ENCODE results near the gene ATP8B4. TPM values are rescaled to one million over a fixed set of nuclear protein-coding genes. Genes with fewer than 3 reads are reported as not detected.

Gene ATP8B4
- total and polyA plus RNA-seq, 2 of the 8 experiments (the other 6 are each of a cell fraction or from before 2014, with no cell fraction given): 0.17 to 0.24 TPM

GRCh38 chr15:50113992-50114780 is 4.8 kb downstream of the ATP8B4 start:
- Histone ChIP-seq H4K91ac (replicated peaks; ENCODE audit: insufficient read length, low read length) (no peak overlapping the region), H3K4me1 (replicated peaks in 1 of 4; ENCODE audit: control insufficient read depth in 3 of 4, insufficient read depth in 4 of 4, low read length in 3 of 4) (no peaks in the 10 kb centered on the region; a peak in 1 of 7 replicates), H3K27ac (ENCODE audit: low read depth, low read length) (no peak overlapping the region), H2BK12ac (ENCODE audit: low read depth, low read length) (no peak overlapping the region), H2BK120ac (replicated peaks; ENCODE audit: low read depth, low read length) (no peak overlapping the region), H3K56ac (replicated peaks; ENCODE audit: insufficient read length, low read depth, low read length) (no peak overlapping the region), H3K4ac (replicated peaks; ENCODE audit: insufficient read length, low read depth, low read length) (no peak overlapping the region), H4K5ac (ENCODE audit: insufficient read length, low read depth, low read length) (no peak overlapping the region), H4K20me1 (replicated peaks in 1 of 2; ENCODE audit: control insufficient read depth in 1 of 2, insufficient read depth in 2 of 2, low read length in 2 of 2) (no peaks in the 10 kb centered on the region), H3K36me3 (ENCODE audit: control insufficient read depth in 2 of 4, insufficient read depth in 4 of 4, low read length in 3 of 4) (no peaks in the 10 kb centered on the region), H2BK20ac (ENCODE audit: low read length) (no peak overlapping the region), H3K27me3 (replicated peaks in 1 of 4; ENCODE audit: control insufficient read depth in 3 of 4, extremely low read depth in 1 of 4, insufficient read depth in 3 of 4, low read length in 3 of 4) (no peaks in the 10 kb centered on the region), H3K79me2 (ENCODE audit: control insufficient read depth in 1 of 2, insufficient read depth in 2 of 2, low read length in 2 of 2) (no peaks in the 10 kb centered on the region), H2AFZ (ENCODE audit: low read length) (no peak overlapping the region), H4K8ac (ENCODE audit: extremely low read depth, insufficient read depth, low read length) (no peak overlapping the region), H3K14ac (ENCODE audit: insufficient read length) (no peak overlapping the region), H3K9me3 (ENCODE audit: insufficient read depth in 2 of 2, low read depth in 1 of 2, low read length in 1 of 2) (no peaks in the 10 kb centered on the region; a peak in 1 of 4 replicates), H3K23ac (ENCODE audit: insufficient read length) (no peak overlapping the region), H3K9ac (replicated peaks in 1 of 4; ENCODE audit: extremely low read depth in 1 of 4, low read depth in 3 of 4, low read length in 3 of 4) (no peak overlapping the region), H2BK15ac (ENCODE audit: low read length) (no peak overlapping the region), H3K4me3 (ENCODE audit: extremely low read depth in 1 of 4, insufficient read depth in 2 of 4, low read depth in 3 of 4, low read length in 4 of 4) (no peak overlapping the region), H3K4me2 (ENCODE audit: insufficient read depth in 1 of 2, low read depth in 2 of 2, low read length in 2 of 2) (no peak overlapping the region), H3K18ac (ENCODE audit: extremely low read depth, low read length) (no peak overlapping the region), H3K23me2 (ENCODE audit: low read depth, low read length) (no peaks in the 10 kb centered on the region), H3K79me1 (ENCODE audit: low read depth, low read length) (no peaks in the 10 kb centered on the region), H2AK5ac (ENCODE audit: low read depth, low read length) (no peak overlapping the region), H2BK5ac (ENCODE audit: low read depth, low read length) (no peak overlapping the region)
- DNase-seq (ENCODE audit: low read depth in 1 of 2, low spot score in 2 of 2): no peak
- CTCF ChIA-PET (ENCODE audit: partially characterized antibody): interaction anchor here (0.9 to 3.1 kb wide), 6 partner anchors 8 to 209 kb away, joined by 3 to 12 read pairs (median 4); no protein-coding TSS in a partner anchor
- WGBS, 2 experiments (ENCODE audit: extremely low coverage in 1 of 2, insufficient coverage in 1 of 2, insufficient read length in 1 of 2, insufficient replicate concordance in 2 of 2, low coverage in 1 of 2, low lambda C conversion rate in 2 of 2, missing lambda C conversion rate in 1 of 2): 84% methylated on average over 4 of the region's 4 CpGs; no CpG with 5 or more reads in 1 of the 2 experiments
- no peak for FAIRE-seq
- POLR2A ChIA-PET (ENCODE audit: partially characterized antibody): no interaction called here
- no peak for TF ChIP-seq BACH1 (IDR thresholded peaks at IDR 0.05; ENCODE audit: low read length)
- no peak for TF ChIP-seq TCF12 (IDR thresholded peaks at IDR 0.05; ENCODE audit: low read depth, low read length)
- TF ChIP-seq CBX5 (IDR thresholded peaks at IDR 0.05; ENCODE audit: low read depth, low read length): no peak
- TF ChIP-seq RBBP5 (IDR thresholded peaks at IDR 0.05; ENCODE audit: borderline replicate concordance, low read depth, low read length): no peak
- no peak for TF ChIP-seq EZH2 (IDR thresholded peaks at IDR 0.05; ENCODE audit: low read depth, low read length, severe bottlenecking)
- no peak for TF ChIP-seq ZNF274 (IDR thresholded peaks at IDR 0.05; ENCODE audit: borderline replicate concordance, extremely low read depth, low read length)
- TF ChIP-seq KDM4A (IDR thresholded peaks at IDR 0.05; ENCODE audit: low read depth, low read length, severe bottlenecking): no peak
- TF ChIP-seq JUN (IDR thresholded peaks at IDR 0.05; ENCODE audit: low read depth, low read length): no peak
- no peak for TF ChIP-seq EGR1 (IDR thresholded peaks at IDR 0.05; ENCODE audit: borderline replicate concordance, low read depth, low read length)
- no peak for TF ChIP-seq RAD21 (IDR thresholded peaks at IDR 0.05 in 1 of 2, conservative IDR thresholded peaks at IDR 0.05 in 1 of 2; ENCODE audit: low read depth in 2 of 2, low read length in 2 of 2)
- no peak for TF ChIP-seq SUZ12 (IDR thresholded peaks at IDR 0.05; ENCODE audit: low read length)
